ENCODE results near the gene RGS14.

DNA sequence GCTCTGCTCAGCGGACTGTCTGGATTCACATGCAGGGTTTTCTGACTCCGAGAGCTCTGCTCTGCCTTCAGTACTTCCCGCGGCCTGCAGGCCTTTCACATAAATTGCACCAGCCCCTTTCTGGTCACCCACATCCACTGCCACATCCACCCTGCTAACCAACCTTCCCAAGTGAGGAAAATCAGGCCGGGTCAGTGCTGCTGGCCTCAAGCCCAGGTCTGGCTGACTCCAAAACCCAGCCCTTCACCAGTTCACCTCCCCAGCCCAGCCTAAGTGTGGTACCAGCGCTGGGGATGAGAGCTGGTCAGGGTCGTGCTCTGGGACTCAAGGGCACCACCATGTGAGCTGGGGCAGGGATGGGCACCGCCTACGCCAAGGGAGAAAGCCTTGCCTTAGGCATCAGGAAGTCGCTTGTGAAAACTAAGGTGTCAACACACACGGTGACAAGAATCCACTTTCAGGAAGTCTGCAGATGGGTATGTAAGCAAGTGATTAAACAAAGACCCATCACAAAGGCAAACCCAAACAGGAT lies 18.6 kb upstream of the RGS14 start:
- TF ChIP-seq, protein P1, sequence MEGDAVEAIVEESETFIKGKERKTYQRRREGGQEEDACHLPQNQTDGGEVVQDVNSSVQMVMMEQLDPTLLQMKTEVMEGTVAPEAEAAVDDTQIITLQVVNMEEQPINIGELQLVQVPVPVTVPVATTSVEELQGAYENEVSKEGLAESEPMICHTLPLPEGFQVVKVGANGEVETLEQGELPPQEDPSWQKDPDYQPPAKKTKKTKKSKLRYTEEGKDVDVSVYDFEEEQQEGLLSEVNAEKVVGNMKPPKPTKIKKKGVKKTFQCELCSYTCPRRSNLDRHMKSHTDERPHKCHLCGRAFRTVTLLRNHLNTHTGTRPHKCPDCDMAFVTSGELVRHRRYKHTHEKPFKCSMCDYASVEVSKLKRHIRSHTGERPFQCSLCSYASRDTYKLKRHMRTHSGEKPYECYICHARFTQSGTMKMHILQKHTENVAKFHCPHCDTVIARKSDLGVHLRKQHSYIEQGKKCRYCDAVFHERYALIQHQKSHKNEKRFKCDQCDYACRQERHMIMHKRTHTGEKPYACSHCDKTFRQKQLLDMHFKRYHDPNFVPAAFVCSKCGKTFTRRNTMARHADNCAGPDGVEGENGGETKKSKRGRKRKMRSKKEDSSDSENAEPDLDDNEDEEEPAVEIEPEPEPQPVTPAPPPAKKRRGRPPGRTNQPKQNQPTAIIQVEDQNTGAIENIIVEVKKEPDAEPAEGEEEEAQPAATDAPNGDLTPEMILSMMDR (conservative IDR thresholded peaks at IDR 0.05): no peak
- TF ChIP-seq ZFX (IDR thresholded peaks at IDR 0.05): no peak

All from C4-2B (cell line).